WTC11 (cell line): Measurements from ENCODE around the gene GNG13. TPM values are rescaled to one million over a fixed set of nuclear protein-coding genes. Genes with fewer than 3 reads are reported as not detected.

Experiments
- ATAC-seq: fragments of 200-7000 bp; cut with Tn5 transposase; 2 replicates; pipeline ENCODE4 v1.10.0; 2021; ENCODE audit warnings: mild to moderate bottlenecking, moderate library complexity
- CTCF ChIA-PET: fragments of 300-600 bp; sonication (Branson Sonifier 250); formaldehyde crosslinking; loops from one replicate; lab custom pipeline; 2021; ENCODE audit warnings: antibody characterized with exemption; lab: Charles Lee
- POLR2A ChIA-PET: fragments of 350-600 bp; sonication (Branson Sonifier 250); formaldehyde crosslinking; loops from one replicate; lab custom pipeline; 2021; ENCODE audit warnings: antibody characterized with exemption; lab: Charles Lee
- DNase-seq: peaks from one replicate; pipeline ENCODE4 v3.0.0; 2021; ENCODE audit warnings: low spot score
- H3K27ac Mint-ChIP-seq: 2 replicates; pipeline ENCODE4 v1.8.0; 2021; ENCODE audit warnings: mixed read lengths
- H3K27me3 Mint-ChIP-seq: 2 replicates; pipeline ENCODE4 v1.8.0; 2021; ENCODE audit warnings: low read depth, mild to moderate bottlenecking, moderate library complexity, mixed read lengths
- H3K36me3 Mint-ChIP-seq: 2 replicates; pipeline ENCODE4 v1.8.0; 2021; ENCODE audit warnings: mixed read lengths
- H3K4me1 Mint-ChIP-seq: 2 replicates; pipeline ENCODE4 v1.8.0; 2022; ENCODE audit warnings: mixed read lengths
- H3K4me3 Mint-ChIP-seq: 2 replicates; pipeline ENCODE4 v1.8.0; 2021; ENCODE audit warnings: mild to moderate bottlenecking, moderate library complexity, mixed read lengths
- H3K9me3 Mint-ChIP-seq: 2 replicates; pipeline ENCODE4 v1.8.0; 2021; ENCODE audit warnings: mixed read lengths
- CBFB ChIP-seq: sonication (generic); formaldehyde crosslinking; IDR thresholded peaks from 2 replicates; pipeline ENCODE4 v1.8.1; 2022; ENCODE audit warnings: mild to moderate bottlenecking, low read depth, missing genetic modification reagents
- ETV6 ChIP-seq: sonication (generic); formaldehyde crosslinking; IDR thresholded peaks from 2 replicates; pipeline ENCODE4 v1.8.1; 2022; ENCODE audit warnings: mild to moderate bottlenecking, missing genetic modification reagents
- HMGA2 ChIP-seq: fragments of 250-450 bp; sonication (Bioruptor Pico); IDR thresholded peaks from 2 replicates; pipeline ENCODE4 v1.4.0; 2021; ENCODE audit warnings: mild to moderate bottlenecking, moderate library complexity
- MYBL2 ChIP-seq: sonication (generic); formaldehyde crosslinking; IDR thresholded peaks from 2 replicates; pipeline ENCODE4 v1.8.1; 2023; ENCODE audit warnings: mild to moderate bottlenecking, moderate library complexity, missing genetic modification reagents
- OVOL2 ChIP-seq: fragments of 250-450 bp; sonication (Bioruptor Pico); IDR thresholded peaks from 2 replicates; pipeline ENCODE4 v1.9.0; 2021; ENCODE audit warnings: mild to moderate bottlenecking, borderline replicate concordance
- RELA ChIP-seq: sonication (generic); formaldehyde crosslinking; IDR thresholded peaks from 2 replicates; pipeline ENCODE4 v1.8.1; 2022; ENCODE audit warnings: missing genetic modification reagents, mild to moderate bottlenecking, borderline replicate concordance
- ZNF121 ChIP-seq: sonication (generic); formaldehyde crosslinking; IDR thresholded peaks from 2 replicates; pipeline ENCODE4 v1.8.0; 2023; ENCODE audit warnings: missing genetic modification reagents
- ZNF317 ChIP-seq: sonication (generic); formaldehyde crosslinking; IDR thresholded peaks from 2 replicates; pipeline ENCODE4 v1.8.1; 2023; ENCODE audit warnings: low read depth, mild to moderate bottlenecking, moderate library complexity, missing genetic modification reagents, borderline replicate concordance
- ZNF416 ChIP-seq: fragments of 250-450 bp; sonication (Bioruptor Pico); IDR thresholded peaks from 2 replicates; pipeline ENCODE4 v1.9.0; 2021; ENCODE audit warnings: mild to moderate bottlenecking, inconsistent platforms
- ZNF671 ChIP-seq: fragments of 250-450 bp; sonication (Bioruptor Pico); IDR thresholded peaks from 2 replicates; pipeline ENCODE4 v1.8.0; 2021; ENCODE audit warnings: mild to moderate bottlenecking
- total RNA-seq: library from RNA; stranded (reverse); gene quantifications from 3 replicates; pipeline ENCODE4 v1.2.3, GENCODE V29; 2021
- TF ChIP-seq, protein P1 (sequence below): sonication (generic); formaldehyde crosslinking; IDR thresholded peaks from 2 replicates; pipeline ENCODE4 v1.8.1; 2022; ENCODE audit warnings: mild to moderate bottlenecking, moderate library complexity, missing genetic modification reagents
- TF ChIP-seq, protein P2 (sequence below): sonication (generic); formaldehyde crosslinking; IDR thresholded peaks from 2 replicates; pipeline ENCODE4 v1.8.1; 2022; ENCODE audit warnings: low read depth, mild to moderate bottlenecking, moderate library complexity, missing genetic modification reagents, borderline replicate concordance
- TF ChIP-seq, protein P3 (sequence below): sonication (generic); formaldehyde crosslinking; IDR thresholded peaks from 2 replicates; pipeline ENCODE4 v1.8.1; 2023; ENCODE audit warnings: mild to moderate bottlenecking, missing genetic modification reagents, borderline replicate concordance
- TF ChIP-seq, protein P4 (sequence below): fragments of 200-600 bp; IDR thresholded peaks from 2 replicates; pipeline ENCODE4 v1.8.0; 2022; ENCODE audit warnings: antibody characterized with exemption
- TF ChIP-seq, protein P5 (sequence below): sonication (generic); formaldehyde crosslinking; IDR thresholded peaks from 2 replicates; pipeline ENCODE4 v1.8.0; 2023; ENCODE audit warnings: missing genetic modification reagents
- TF ChIP-seq, protein P6 (sequence below): sonication (generic); formaldehyde crosslinking; IDR thresholded peaks from 2 replicates; pipeline ENCODE4 v1.8.1; 2022; ENCODE audit warnings: mild to moderate bottlenecking, missing genetic modification reagents, moderate library complexity, borderline replicate concordance
- TF ChIP-seq, protein P7 (sequence below): fragments of 250-450 bp; sonication (Bioruptor Pico); IDR thresholded peaks from 2 replicates; pipeline ENCODE4 v1.8.0; 2021; ENCODE audit warnings: mild to moderate bottlenecking
- TF ChIP-seq, protein P8 (sequence below): sonication (generic); formaldehyde crosslinking; IDR thresholded peaks from 2 replicates; pipeline ENCODE4 v1.8.0; 2023; ENCODE audit warnings: mild to moderate bottlenecking, missing genetic modification reagents
- TF ChIP-seq, protein P9 (sequence below): sonication (generic); formaldehyde crosslinking; IDR thresholded peaks from 2 replicates; pipeline ENCODE4 v1.8.1; 2023; ENCODE audit warnings: mild to moderate bottlenecking, missing genetic modification reagents

Gene GNG13
- total RNA-seq, 1 experiment from 2014 or later = not detected

DNA sequence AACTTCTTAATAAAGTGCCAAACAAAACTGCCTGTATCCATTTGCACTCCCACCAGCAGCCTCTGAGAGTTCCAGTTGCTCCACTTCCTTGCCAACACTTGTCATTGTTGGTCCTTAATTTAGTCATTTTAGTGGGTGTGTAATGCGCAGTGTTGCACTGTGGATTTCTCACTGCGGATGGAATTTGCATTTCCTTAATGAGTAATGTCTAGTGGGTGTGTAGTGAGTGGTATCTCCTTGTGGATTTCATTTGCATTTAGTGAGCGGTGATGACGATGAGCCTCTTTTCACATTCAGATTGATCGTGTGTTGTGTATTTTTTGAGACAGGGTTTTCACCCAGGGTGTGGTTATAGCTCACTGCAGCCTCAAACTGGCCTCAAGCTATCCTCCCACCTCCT lies 44.1 kb downstream of the GNG13 start:
- peaks cover 6% of the 10 kb centered on the region; the same call in 1 of the 2 replicates for H3K27me3 Mint-ChIP-seq
- TF ChIP-seq, protein P1, sequence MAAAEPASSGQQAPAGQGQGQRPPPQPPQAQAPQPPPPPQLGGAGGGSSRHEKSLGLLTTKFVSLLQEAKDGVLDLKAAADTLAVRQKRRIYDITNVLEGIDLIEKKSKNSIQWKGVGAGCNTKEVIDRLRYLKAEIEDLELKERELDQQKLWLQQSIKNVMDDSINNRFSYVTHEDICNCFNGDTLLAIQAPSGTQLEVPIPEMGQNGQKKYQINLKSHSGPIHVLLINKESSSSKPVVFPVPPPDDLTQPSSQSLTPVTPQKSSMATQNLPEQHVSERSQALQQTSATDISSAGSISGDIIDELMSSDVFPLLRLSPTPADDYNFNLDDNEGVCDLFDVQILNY (CRISPR knock-in tag) = no peak
- ChIA-PET POLR2A (no interaction called here), CTCF (no interaction called here)
- H3K4me3 Mint-ChIP-seq = no peak overlapping the region
- peaks cover 16% of the 10 kb centered on the region for H3K4me1 Mint-ChIP-seq
- ATAC-seq = no peak
- H3K27ac Mint-ChIP-seq = no peak overlapping the region
- H3K36me3 Mint-ChIP-seq = no peaks in the 10 kb centered on the region; the same call in 1 of the 2 replicates
- DNase-seq = no peak
- H3K9me3 Mint-ChIP-seq = peaks cover 5% of the 10 kb centered on the region

DNA sequence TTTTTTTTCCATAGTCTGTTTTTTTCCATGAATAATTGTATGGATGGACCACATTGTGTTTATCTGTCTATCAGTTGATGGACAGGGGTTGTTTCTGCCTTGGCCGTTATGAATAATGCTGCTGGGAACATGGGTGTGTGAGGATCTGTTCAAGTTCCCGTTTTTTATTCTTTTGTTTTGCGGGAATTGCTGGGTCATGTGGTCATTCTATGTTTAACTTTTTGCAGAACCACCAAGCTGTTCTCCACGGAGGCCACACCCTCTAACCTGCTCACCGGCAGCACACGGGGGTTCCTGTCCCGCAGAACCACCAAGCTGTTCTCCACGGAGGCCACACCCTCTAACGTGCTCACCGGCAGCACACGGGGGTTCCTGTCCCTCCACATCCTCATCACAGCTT lies 45.9 kb downstream of the GNG13 start:
- peaks cover 28% of the 10 kb centered on the region for H3K4me1 Mint-ChIP-seq
- DNase-seq (no peak), ATAC-seq (no peak)
- POLR2A ChIA-PET = interaction anchor here (0.6 kb wide), 1 partner anchor 369 kb away, joined by 3 read pairs; no protein-coding TSS in a partner anchor
- no peak overlapping the region for H3K4me3 Mint-ChIP-seq
- H3K27me3 Mint-ChIP-seq = peaks cover 6% of the 10 kb centered on the region; the same call in 1 of the 2 replicates
- H3K36me3 Mint-ChIP-seq = no peaks in the 10 kb centered on the region; the same call in 1 of the 2 replicates
- H3K9me3 Mint-ChIP-seq = peaks cover 5% of the 10 kb centered on the region
- H3K27ac Mint-ChIP-seq = no peak overlapping the region
- CTCF ChIA-PET = no interaction called here
- TF ChIP-seq ZNF416 (CRISPR knock-in tag) (no peak), OVOL2 (CRISPR knock-in tag) (no peak), ZNF121 (no peak), RELA (CRISPR knock-in tag) (no peak), HMGA2 (CRISPR knock-in tag) (no peak), ETV6 (CRISPR knock-in tag) (no peak), MYBL2 (CRISPR knock-in tag) (no peak), CBFB (CRISPR knock-in tag) (no peak), ZNF317 (CRISPR knock-in tag) (no peak), ZNF671 (CRISPR knock-in tag) (no peak)
- TF ChIP-seq, protein P2, sequence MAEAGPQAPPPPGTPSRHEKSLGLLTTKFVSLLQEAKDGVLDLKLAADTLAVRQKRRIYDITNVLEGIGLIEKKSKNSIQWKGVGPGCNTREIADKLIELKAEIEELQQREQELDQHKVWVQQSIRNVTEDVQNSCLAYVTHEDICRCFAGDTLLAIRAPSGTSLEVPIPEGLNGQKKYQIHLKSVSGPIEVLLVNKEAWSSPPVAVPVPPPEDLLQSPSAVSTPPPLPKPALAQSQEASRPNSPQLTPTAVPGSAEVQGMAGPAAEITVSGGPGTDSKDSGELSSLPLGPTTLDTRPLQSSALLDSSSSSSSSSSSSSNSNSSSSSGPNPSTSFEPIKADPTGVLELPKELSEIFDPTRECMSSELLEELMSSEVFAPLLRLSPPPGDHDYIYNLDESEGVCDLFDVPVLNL (CRISPR knock-in tag) = no peak
- TF ChIP-seq, protein P3, sequence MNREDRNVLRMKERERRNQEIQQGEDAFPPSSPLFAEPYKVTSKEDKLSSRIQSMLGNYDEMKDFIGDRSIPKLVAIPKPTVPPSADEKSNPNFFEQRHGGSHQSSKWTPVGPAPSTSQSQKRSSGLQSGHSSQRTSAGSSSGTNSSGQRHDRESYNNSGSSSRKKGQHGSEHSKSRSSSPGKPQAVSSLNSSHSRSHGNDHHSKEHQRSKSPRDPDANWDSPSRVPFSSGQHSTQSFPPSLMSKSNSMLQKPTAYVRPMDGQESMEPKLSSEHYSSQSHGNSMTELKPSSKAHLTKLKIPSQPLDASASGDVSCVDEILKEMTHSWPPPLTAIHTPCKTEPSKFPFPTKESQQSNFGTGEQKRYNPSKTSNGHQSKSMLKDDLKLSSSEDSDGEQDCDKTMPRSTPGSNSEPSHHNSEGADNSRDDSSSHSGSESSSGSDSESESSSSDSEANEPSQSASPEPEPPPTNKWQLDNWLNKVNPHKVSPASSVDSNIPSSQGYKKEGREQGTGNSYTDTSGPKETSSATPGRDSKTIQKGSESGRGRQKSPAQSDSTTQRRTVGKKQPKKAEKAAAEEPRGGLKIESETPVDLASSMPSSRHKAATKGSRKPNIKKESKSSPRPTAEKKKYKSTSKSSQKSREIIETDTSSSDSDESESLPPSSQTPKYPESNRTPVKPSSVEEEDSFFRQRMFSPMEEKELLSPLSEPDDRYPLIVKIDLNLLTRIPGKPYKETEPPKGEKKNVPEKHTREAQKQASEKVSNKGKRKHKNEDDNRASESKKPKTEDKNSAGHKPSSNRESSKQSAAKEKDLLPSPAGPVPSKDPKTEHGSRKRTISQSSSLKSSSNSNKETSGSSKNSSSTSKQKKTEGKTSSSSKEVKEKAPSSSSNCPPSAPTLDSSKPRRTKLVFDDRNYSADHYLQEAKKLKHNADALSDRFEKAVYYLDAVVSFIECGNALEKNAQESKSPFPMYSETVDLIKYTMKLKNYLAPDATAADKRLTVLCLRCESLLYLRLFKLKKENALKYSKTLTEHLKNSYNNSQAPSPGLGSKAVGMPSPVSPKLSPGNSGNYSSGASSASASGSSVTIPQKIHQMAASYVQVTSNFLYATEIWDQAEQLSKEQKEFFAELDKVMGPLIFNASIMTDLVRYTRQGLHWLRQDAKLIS = no peak
- TF ChIP-seq, protein P4, sequence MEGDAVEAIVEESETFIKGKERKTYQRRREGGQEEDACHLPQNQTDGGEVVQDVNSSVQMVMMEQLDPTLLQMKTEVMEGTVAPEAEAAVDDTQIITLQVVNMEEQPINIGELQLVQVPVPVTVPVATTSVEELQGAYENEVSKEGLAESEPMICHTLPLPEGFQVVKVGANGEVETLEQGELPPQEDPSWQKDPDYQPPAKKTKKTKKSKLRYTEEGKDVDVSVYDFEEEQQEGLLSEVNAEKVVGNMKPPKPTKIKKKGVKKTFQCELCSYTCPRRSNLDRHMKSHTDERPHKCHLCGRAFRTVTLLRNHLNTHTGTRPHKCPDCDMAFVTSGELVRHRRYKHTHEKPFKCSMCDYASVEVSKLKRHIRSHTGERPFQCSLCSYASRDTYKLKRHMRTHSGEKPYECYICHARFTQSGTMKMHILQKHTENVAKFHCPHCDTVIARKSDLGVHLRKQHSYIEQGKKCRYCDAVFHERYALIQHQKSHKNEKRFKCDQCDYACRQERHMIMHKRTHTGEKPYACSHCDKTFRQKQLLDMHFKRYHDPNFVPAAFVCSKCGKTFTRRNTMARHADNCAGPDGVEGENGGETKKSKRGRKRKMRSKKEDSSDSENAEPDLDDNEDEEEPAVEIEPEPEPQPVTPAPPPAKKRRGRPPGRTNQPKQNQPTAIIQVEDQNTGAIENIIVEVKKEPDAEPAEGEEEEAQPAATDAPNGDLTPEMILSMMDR = no peak
- TF ChIP-seq, protein P5, sequence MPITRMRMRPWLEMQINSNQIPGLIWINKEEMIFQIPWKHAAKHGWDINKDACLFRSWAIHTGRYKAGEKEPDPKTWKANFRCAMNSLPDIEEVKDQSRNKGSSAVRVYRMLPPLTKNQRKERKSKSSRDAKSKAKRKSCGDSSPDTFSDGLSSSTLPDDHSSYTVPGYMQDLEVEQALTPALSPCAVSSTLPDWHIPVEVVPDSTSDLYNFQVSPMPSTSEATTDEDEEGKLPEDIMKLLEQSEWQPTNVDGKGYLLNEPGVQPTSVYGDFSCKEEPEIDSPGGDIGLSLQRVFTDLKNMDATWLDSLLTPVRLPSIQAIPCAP = no peak
- TF ChIP-seq, protein P6, sequence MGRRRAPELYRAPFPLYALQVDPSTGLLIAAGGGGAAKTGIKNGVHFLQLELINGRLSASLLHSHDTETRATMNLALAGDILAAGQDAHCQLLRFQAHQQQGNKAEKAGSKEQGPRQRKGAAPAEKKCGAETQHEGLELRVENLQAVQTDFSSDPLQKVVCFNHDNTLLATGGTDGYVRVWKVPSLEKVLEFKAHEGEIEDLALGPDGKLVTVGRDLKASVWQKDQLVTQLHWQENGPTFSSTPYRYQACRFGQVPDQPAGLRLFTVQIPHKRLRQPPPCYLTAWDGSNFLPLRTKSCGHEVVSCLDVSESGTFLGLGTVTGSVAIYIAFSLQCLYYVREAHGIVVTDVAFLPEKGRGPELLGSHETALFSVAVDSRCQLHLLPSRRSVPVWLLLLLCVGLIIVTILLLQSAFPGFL (CRISPR knock-in tag) = no peak
- TF ChIP-seq, protein P7, sequence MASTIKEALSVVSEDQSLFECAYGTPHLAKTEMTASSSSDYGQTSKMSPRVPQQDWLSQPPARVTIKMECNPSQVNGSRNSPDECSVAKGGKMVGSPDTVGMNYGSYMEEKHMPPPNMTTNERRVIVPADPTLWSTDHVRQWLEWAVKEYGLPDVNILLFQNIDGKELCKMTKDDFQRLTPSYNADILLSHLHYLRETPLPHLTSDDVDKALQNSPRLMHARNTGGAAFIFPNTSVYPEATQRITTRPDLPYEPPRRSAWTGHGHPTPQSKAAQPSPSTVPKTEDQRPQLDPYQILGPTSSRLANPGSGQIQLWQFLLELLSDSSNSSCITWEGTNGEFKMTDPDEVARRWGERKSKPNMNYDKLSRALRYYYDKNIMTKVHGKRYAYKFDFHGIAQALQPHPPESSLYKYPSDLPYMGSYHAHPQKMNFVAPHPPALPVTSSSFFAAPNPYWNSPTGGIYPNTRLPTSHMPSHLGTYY (CRISPR knock-in tag) = no peak
- TF ChIP-seq, protein P8, sequence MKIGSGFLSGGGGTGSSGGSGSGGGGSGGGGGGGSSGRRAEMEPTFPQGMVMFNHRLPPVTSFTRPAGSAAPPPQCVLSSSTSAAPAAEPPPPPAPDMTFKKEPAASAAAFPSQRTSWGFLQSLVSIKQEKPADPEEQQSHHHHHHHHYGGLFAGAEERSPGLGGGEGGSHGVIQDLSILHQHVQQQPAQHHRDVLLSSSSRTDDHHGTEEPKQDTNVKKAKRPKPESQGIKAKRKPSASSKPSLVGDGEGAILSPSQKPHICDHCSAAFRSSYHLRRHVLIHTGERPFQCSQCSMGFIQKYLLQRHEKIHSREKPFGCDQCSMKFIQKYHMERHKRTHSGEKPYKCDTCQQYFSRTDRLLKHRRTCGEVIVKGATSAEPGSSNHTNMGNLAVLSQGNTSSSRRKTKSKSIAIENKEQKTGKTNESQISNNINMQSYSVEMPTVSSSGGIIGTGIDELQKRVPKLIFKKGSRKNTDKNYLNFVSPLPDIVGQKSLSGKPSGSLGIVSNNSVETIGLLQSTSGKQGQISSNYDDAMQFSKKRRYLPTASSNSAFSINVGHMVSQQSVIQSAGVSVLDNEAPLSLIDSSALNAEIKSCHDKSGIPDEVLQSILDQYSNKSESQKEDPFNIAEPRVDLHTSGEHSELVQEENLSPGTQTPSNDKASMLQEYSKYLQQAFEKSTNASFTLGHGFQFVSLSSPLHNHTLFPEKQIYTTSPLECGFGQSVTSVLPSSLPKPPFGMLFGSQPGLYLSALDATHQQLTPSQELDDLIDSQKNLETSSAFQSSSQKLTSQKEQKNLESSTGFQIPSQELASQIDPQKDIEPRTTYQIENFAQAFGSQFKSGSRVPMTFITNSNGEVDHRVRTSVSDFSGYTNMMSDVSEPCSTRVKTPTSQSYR (CRISPR knock-in tag) = no peak
- TF ChIP-seq, protein P9, sequence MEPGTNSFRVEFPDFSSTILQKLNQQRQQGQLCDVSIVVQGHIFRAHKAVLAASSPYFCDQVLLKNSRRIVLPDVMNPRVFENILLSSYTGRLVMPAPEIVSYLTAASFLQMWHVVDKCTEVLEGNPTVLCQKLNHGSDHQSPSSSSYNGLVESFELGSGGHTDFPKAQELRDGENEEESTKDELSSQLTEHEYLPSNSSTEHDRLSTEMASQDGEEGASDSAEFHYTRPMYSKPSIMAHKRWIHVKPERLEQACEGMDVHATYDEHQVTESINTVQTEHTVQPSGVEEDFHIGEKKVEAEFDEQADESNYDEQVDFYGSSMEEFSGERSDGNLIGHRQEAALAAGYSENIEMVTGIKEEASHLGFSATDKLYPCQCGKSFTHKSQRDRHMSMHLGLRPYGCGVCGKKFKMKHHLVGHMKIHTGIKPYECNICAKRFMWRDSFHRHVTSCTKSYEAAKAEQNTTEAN (CRISPR knock-in tag) = no peak
